Measurements from ENCODE around the gene CNTNAP2. TPM values are rescaled to one million over a fixed set of nuclear protein-coding genes. Genes with fewer than 3 reads are reported as not detected.

CNTNAP2 gene
- total and polyA plus RNA-seq, 2 donors from 2014 or later = 0.06 to 0.13 TPM

- Histone ChIP-seq H3K36me3 (ENCODE audit: control insufficient read depth in 2 of 3, insufficient read depth in 3 of 3, low read length in 3 of 3) (no peaks in the 10 kb centered on the region), H3K4me1 (ENCODE audit: control insufficient read depth in 2 of 3, insufficient read depth in 2 of 3, low read depth in 1 of 3, low read length in 3 of 3) (no peaks in the 10 kb centered on the region), H3K9me3 (ENCODE audit: control insufficient read depth in 2 of 3, insufficient read depth in 1 of 3, low read length in 3 of 3) (no peaks in the 10 kb centered on the region), H3K27me3 (ENCODE audit: control insufficient read depth, insufficient read depth, low read length) (no peaks in the 10 kb centered on the region), H3K4me3 (ENCODE audit: low read length in 3 of 3) (no peak overlapping the region), H3K9ac (ENCODE audit: low read length in 3 of 3) (no peak overlapping the region), H3K27ac (ENCODE audit: low read depth in 2 of 2, low read length in 2 of 2) (no peak overlapping the region)
- intact Hi-C loops (cut with DNase I) = no loop called here
- DNase-seq = no peak
- TF ChIP-seq CTCF (IDR thresholded peaks at IDR 0.05; ENCODE audit: borderline replicate concordance, extremely low read depth, insufficient read depth) = no peak
- FAIRE-seq = no peak
Observed at GRCh38 chr7:146956321-146956720, 839.7 kb downstream of the CNTNAP2 start.

GRCh38 chr7:146956853-146957252, 840.3 kb downstream of the CNTNAP2 start:
- intact Hi-C loops (cut with DNase I) = no loop called here
- H3K9ac ChIP-seq (ENCODE audit: low read length in 3 of 3) = no peak overlapping the region
- FAIRE-seq = no peak

GRCh38 chr7:146960773-146961391, 844.3 kb downstream of the CNTNAP2 start:
- no peak overlapping the region for H3K27ac ChIP-seq (ENCODE audit: low read depth in 2 of 2, low read length in 2 of 2)
- H3K9me3 ChIP-seq (ENCODE audit: control insufficient read depth in 2 of 3, insufficient read depth in 1 of 3, low read length in 3 of 3) = no peaks in the 10 kb centered on the region
- H3K9ac ChIP-seq (ENCODE audit: low read length in 3 of 3) = no peak overlapping the region
- H3K27me3 ChIP-seq (ENCODE audit: control insufficient read depth, insufficient read depth, low read length) = no peaks in the 10 kb centered on the region
- no peak for FAIRE-seq
- TF ChIP-seq CTCF (IDR thresholded peaks at IDR 0.05; ENCODE audit: borderline replicate concordance, extremely low read depth, insufficient read depth) = no peak
- intact Hi-C loops (cut with DNase I) = no loop called here
- no peaks in the 10 kb centered on the region for H3K4me1 ChIP-seq (ENCODE audit: control insufficient read depth in 2 of 3, insufficient read depth in 2 of 3, low read depth in 1 of 3, low read length in 3 of 3)
- DNase-seq = no peak
- H3K4me3 ChIP-seq (ENCODE audit: low read length in 3 of 3) = no peak overlapping the region
- no peaks in the 10 kb centered on the region for H3K36me3 ChIP-seq (ENCODE audit: control insufficient read depth in 2 of 3, insufficient read depth in 3 of 3, low read length in 3 of 3)

More at GRCh38 chr7:146956853-146957252, 840.3 kb downstream of the CNTNAP2 start:
- no peaks in the 10 kb centered on the region for H3K36me3 ChIP-seq (ENCODE audit: control insufficient read depth in 2 of 3, insufficient read depth in 3 of 3, low read length in 3 of 3)
- H3K27ac ChIP-seq (ENCODE audit: low read depth in 2 of 2, low read length in 2 of 2) = no peak overlapping the region
- no peaks in the 10 kb centered on the region for H3K9me3 ChIP-seq (ENCODE audit: control insufficient read depth in 2 of 3, insufficient read depth in 1 of 3, low read length in 3 of 3)
- no peak for TF ChIP-seq CTCF (IDR thresholded peaks at IDR 0.05; ENCODE audit: borderline replicate concordance, extremely low read depth, insufficient read depth)
- no peak overlapping the region for H3K4me3 ChIP-seq (ENCODE audit: low read length in 3 of 3)
- H3K4me1 ChIP-seq (ENCODE audit: control insufficient read depth in 2 of 3, insufficient read depth in 2 of 3, low read depth in 1 of 3, low read length in 3 of 3) = no peaks in the 10 kb centered on the region
- no peak for DNase-seq
- no peaks in the 10 kb centered on the region for H3K27me3 ChIP-seq (ENCODE audit: control insufficient read depth, insufficient read depth, low read length)

- H3K9ac ChIP-seq (ENCODE audit: low read length in 3 of 3) = no peak overlapping the region
- H3K4me1 ChIP-seq (ENCODE audit: control insufficient read depth in 2 of 3, insufficient read depth in 2 of 3, low read depth in 1 of 3, low read length in 3 of 3) = no peaks in the 10 kb centered on the region
- H3K27me3 ChIP-seq (ENCODE audit: control insufficient read depth, insufficient read depth, low read length) = no peaks in the 10 kb centered on the region
- no peak overlapping the region for H3K27ac ChIP-seq (ENCODE audit: low read depth in 2 of 2, low read length in 2 of 2)
- DNase-seq (no peak), FAIRE-seq (no peak)
- H3K36me3 ChIP-seq (ENCODE audit: control insufficient read depth in 2 of 3, insufficient read depth in 3 of 3, low read length in 3 of 3) = no peaks in the 10 kb centered on the region
- no peaks in the 10 kb centered on the region for H3K9me3 ChIP-seq (ENCODE audit: control insufficient read depth in 2 of 3, insufficient read depth in 1 of 3, low read length in 3 of 3)
- intact Hi-C loops (cut with DNase I) = no loop called here
- no peak for TF ChIP-seq CTCF (IDR thresholded peaks at IDR 0.05; ENCODE audit: borderline replicate concordance, extremely low read depth, insufficient read depth)
- H3K4me3 ChIP-seq (ENCODE audit: low read length in 3 of 3) = no peak overlapping the region
Observed at GRCh38 chr7:146961617-146962016, 845.0 kb downstream of the CNTNAP2 start.
